Endothelial cell of umbilical vein (primary cell): Measurements from ENCODE around the gene UBQLNL. TPM values are rescaled to one million over a fixed set of nuclear protein-coding genes. Genes with fewer than 3 reads are reported as not detected.

Experiments used
- BruUV-seq: library from RNA; stranded (reverse); fragments of 400-500 nt; replicated peaks from 2 replicates; lab custom pipeline; 2021; lab: Mats Ljungman, UMichigan
- CTCF ChIA-PET: fragments of 300-600, 350-600 bp; sonication (Branson Sonifier 250); formaldehyde crosslinking; loops from one replicate; lab custom pipeline; 2021; ENCODE audit warnings: antibody characterized with exemption, inconsistent platforms; lab: Charles Lee
- POLR2A ChIA-PET: fragments of 300-600, 350-600 bp; sonication (Branson Sonifier 250); formaldehyde crosslinking; loops from one replicate; lab custom pipeline; 2021; ENCODE audit warnings: antibody characterized with exemption, inconsistent platforms; lab: Charles Lee
- DNase-seq: peaks from one replicate; pipeline ENCODE4 v3.0.0-alpha.2; 2011; ENCODE audit warnings: low read depth, low spot score
- FAIRE-seq: peaks from 2 replicates; lab custom pipeline; 2011; peaks lifted over from hg19 to GRCh38; lab: Jason Lieb, UNC
- H2AFZ ChIP-seq: 2 replicates; pipeline ENCODE4 v1.6.0; 2012; ENCODE audit warnings: low read depth, low read length, control low read depth, inconsistent platforms
- H3K27ac ChIP-seq: 2 replicates; pipeline ENCODE4 v1.5.1; 2011; ENCODE audit warnings: low read depth, mild to moderate bottlenecking, control low read depth, low read length, moderate library complexity; ENCODE audit not compliant: insufficient read depth
- H3K27me3 ChIP-seq, 2 experiments: 2 replicates each; pipeline versions ENCODE4 v1.6.0 to v1.6.1; 2011; ENCODE audit warnings: low read length in 2 of 2, mixed read lengths in 1 of 2; ENCODE audit not compliant: control insufficient read depth in 2 of 2, insufficient read depth in 2 of 2
- H3K36me3 ChIP-seq, 2 experiments: 2 replicates in 1 of 2; 3 replicates in 1 of 2; pipeline ENCODE4 v1.5.1; 2011; ENCODE audit warnings: low read length in 2 of 2, mild to moderate bottlenecking in 1 of 2, moderate library complexity in 1 of 2; ENCODE audit not compliant: control insufficient read depth in 2 of 2, insufficient read depth in 2 of 2; ENCODE audit errors: extremely low read depth in 1 of 2
- H3K4me1 ChIP-seq: 3 replicates; pipeline ENCODE4 v1.5.1; 2011; ENCODE audit warnings: mild to moderate bottlenecking, low read length; ENCODE audit not compliant: control insufficient read depth, insufficient read depth; ENCODE audit errors: extremely low read depth
- H3K4me2 ChIP-seq: 2 replicates; pipeline ENCODE4 v1.6.1; 2011; ENCODE audit warnings: low read length, control low read depth, mixed read lengths; ENCODE audit not compliant: insufficient read depth
- H3K4me3 ChIP-seq, 3 experiments: fragments of 200-600 bp in 1 of 3; sonication (generic), shearing (Covaris generic) in 1 of 3; replicated peaks in 1 of 3; 2 replicates each; pipeline ENCODE4 v1.5.1; 2011 to 2016; ENCODE audit warnings: control low read depth in 3 of 3, low read length in 3 of 3, mild to moderate bottlenecking in 2 of 3, inconsistent platforms in 1 of 3, low read depth in 1 of 3, moderate library complexity in 1 of 3; ENCODE audit not compliant: insufficient read depth in 1 of 3
- H3K79me2 ChIP-seq: 2 replicates; pipeline ENCODE4 v1.6.0; 2012; ENCODE audit warnings: low read length, inconsistent platforms; ENCODE audit not compliant: control insufficient read depth, insufficient read depth
- H3K9ac ChIP-seq: replicated peaks from 2 replicates; pipeline ENCODE3; 2011; ENCODE audit warnings: low read length, control low read depth; ENCODE audit not compliant: insufficient read depth; ENCODE audit errors: extremely low read depth
- H3K9me1 ChIP-seq: replicated peaks from 3 replicates; pipeline ENCODE4 v1.6.0; 2011; ENCODE audit warnings: mild to moderate bottlenecking, low read length; ENCODE audit not compliant: control insufficient read depth, insufficient read depth; ENCODE audit errors: extremely low read depth
- H3K9me3 ChIP-seq: replicated peaks from 2 replicates; pipeline ENCODE4 v1.5.1; 2012; ENCODE audit warnings: low read length, inconsistent platforms; ENCODE audit not compliant: control insufficient read depth, insufficient read depth
- H4K20me1 ChIP-seq: replicated peaks from 2 replicates; pipeline ENCODE3; 2011; ENCODE audit warnings: mild to moderate bottlenecking, low read length; ENCODE audit not compliant: control insufficient read depth, insufficient read depth; ENCODE audit errors: extremely low read depth
- CTCF ChIP-seq, 2 donors: IDR thresholded peaks; 1 replicate in 1 of 2; 2 replicates in 1 of 2; pipeline ENCODE4 v1.5.1; 2011; ENCODE audit warnings: low read length in 2 of 2, mild to moderate bottlenecking in 2 of 2, moderate library complexity in 2 of 2, control low read depth in 1 of 2, inconsistent platforms in 1 of 2, low read depth in 1 of 2; ENCODE audit not compliant: insufficient read depth in 1 of 2; ENCODE audit errors: extremely low read depth in 1 of 2
- EZH2 ChIP-seq: IDR thresholded peaks from 2 replicates; pipeline ENCODE4 v1.6.1; 2012; ENCODE audit warnings: borderline replicate concordance, low read depth, mild to moderate bottlenecking, moderate library complexity, low read length, inconsistent platforms; ENCODE audit not compliant: severe bottlenecking
- GATA2 ChIP-seq: IDR thresholded peaks from 2 replicates; pipeline ENCODE4 v1.7.0; 2011; ENCODE audit warnings: low read depth, mild to moderate bottlenecking, moderate library complexity, mixed read lengths, low read length; ENCODE audit not compliant: insufficient read length, insufficient read depth
- MYC ChIP-seq: IDR thresholded peaks from one replicate; pipeline ENCODE4 v1.6.1; 2011; ENCODE audit warnings: mild to moderate bottlenecking, low read depth, low read length
- POLR2A ChIP-seq: IDR thresholded peaks from 2 replicates; pipeline ENCODE4 v1.6.1; 2012; ENCODE audit warnings: low read depth, mild to moderate bottlenecking, control low read depth, low read length
- POLR2AphosphoS5 ChIP-seq: IDR thresholded peaks from 2 replicates; pipeline ENCODE4 v1.6.1; 2012; ENCODE audit warnings: low read depth, mild to moderate bottlenecking, control low read depth, low read length, moderate library complexity; ENCODE audit not compliant: insufficient read depth
- dilution Hi-C: fragments of 300-500 bp; cut with MboI; formaldehyde crosslinking; loops from one replicate; pipeline ENCODE4 v1.15.0; 2019; ENCODE audit warnings: low sequenced_read_pairs; ENCODE audit not compliant: extremely low pct_ligation_motif_present
- intact Hi-C: fragments of 100-400 bp; cut with micrococcal nuclease; formaldehyde crosslinking; loops from one replicate; pipeline ENCODE4 v1.10.0; 2022
- polyA plus RNA-seq, 4 experiments: library from polyadenylated mRNA; depleted of rRNA in 3 of 4; stranded (reverse) in 3 of 4; unstranded in 1 of 4; fragments of >200 nt; gene quantifications; 2 replicates each; pipeline versions ENCODE4 v1.2.1 to v1.2.3, GENCODE V29; 2011 to 2012; ENCODE audit warnings: missing spikeins in 1 of 4
- total RNA-seq: library from RNA; stranded (reverse); gene quantifications from 2 replicates; pipeline ENCODE4 v1.2.3, GENCODE V29; 2021
- TF ChIP-seq, protein P1 (sequence below): IDR thresholded peaks from 2 replicates; pipeline ENCODE4 v1.6.1; 2011; ENCODE audit not compliant: insufficient read depth, insufficient read length

UBQLNL gene
- total and polyA plus RNA-seq, 2 donors (not counting 3 experiments of a cell fraction or from before 2014, with no cell fraction given), result 0.33 to 0.48 TPM

- dilution Hi-C loops, result no loop called here
- FAIRE-seq (no peak), DNase-seq (no peak)
- ChIA-PET POLR2A (no interaction called here), CTCF (no interaction called here)
- intact Hi-C loops, result no loop called here
- Histone ChIP-seq H3K4me2 (no peak overlapping the region), H3K27me3 (peaks cover 0 to 1% of the 10 kb centered on the region in 2 experiments), H4K20me1 (no peaks in the 10 kb centered on the region), H3K36me3 (no peaks in the 10 kb centered on the region), H3K79me2 (no peaks in the 10 kb centered on the region), H3K9me3 (no peaks in the 10 kb centered on the region), H3K9ac (no peak overlapping the region), H2AFZ (no peak overlapping the region), H3K27ac (no peak overlapping the region), H3K9me1 (no peaks in the 10 kb centered on the region), H3K4me1 (no peaks in the 10 kb centered on the region), H3K4me3 (no peak overlapping the region)
- BruUV-seq, result no TSS peak
- TF ChIP-seq EZH2, result no peak
- no peak for TF ChIP-seq GATA2
- TF ChIP-seq MYC, result no peak
- TF ChIP-seq POLR2A, result no peak
- no peak for TF ChIP-seq CTCF (IDR thresholded peaks at IDR 0.05; ENCODE audit: extremely low read depth in 1 of 2, insufficient read depth in 1 of 2, low read depth in 1 of 2, low read length in 2 of 2)
- TF ChIP-seq, protein P1, sequence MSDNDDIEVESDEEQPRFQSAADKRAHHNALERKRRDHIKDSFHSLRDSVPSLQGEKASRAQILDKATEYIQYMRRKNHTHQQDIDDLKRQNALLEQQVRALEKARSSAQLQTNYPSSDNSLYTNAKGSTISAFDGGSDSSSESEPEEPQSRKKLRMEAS, result no peak
- TF ChIP-seq POLR2AphosphoS5, result no peak
These were observed 16.8 kb downstream of the UBQLNL start for GRCh38 chr11:5499671-5500070.
